C4-2B (cell line): ENCODE data around the gene KIF20B.

ENCODE experiments used
- ZFX ChIP-seq: fragments of 450-650 bp; IDR thresholded peaks from 2 replicates; pipeline ENCODE4 v1.6.1; 2017
- TF ChIP-seq, protein P1 (sequence below): fragments of 450-650 bp; conservative IDR thresholded peaks from 2 replicates; pipeline ENCODE4 v1.5.1; 2017; ENCODE audit warnings: mild to moderate bottlenecking

DNA sequence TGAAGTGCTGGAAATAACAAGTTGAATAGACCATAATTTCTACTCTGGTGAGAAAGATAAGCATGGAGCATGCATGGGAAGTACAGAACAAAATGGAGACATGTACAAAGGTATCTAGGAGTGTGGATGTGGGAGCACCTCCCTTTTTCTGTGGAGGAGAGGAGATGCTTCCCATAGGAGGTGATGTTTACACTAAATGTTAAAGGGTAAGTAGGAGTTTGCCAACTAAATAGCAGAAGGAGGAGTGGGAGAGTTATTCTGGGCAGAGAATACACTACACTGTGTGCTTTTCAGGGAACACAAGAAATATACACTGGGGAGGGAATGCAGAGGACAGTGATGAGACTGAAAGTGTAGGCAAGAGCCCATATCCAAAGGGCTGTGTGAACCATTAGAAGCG is 35.3 kb upstream of the KIF20B start:
- TF ChIP-seq, protein P1, sequence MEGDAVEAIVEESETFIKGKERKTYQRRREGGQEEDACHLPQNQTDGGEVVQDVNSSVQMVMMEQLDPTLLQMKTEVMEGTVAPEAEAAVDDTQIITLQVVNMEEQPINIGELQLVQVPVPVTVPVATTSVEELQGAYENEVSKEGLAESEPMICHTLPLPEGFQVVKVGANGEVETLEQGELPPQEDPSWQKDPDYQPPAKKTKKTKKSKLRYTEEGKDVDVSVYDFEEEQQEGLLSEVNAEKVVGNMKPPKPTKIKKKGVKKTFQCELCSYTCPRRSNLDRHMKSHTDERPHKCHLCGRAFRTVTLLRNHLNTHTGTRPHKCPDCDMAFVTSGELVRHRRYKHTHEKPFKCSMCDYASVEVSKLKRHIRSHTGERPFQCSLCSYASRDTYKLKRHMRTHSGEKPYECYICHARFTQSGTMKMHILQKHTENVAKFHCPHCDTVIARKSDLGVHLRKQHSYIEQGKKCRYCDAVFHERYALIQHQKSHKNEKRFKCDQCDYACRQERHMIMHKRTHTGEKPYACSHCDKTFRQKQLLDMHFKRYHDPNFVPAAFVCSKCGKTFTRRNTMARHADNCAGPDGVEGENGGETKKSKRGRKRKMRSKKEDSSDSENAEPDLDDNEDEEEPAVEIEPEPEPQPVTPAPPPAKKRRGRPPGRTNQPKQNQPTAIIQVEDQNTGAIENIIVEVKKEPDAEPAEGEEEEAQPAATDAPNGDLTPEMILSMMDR: no peak
- no peak for TF ChIP-seq ZFX
